GM19035 (cell line): Measurements from ENCODE around the gene ARHGEF25.
"Not testable (repeated sequence)": the region's sequence is repeated elsewhere in the genome, so short reads cannot be mapped to it uniquely, and the experiment has no call there.

Experiments
- ATAC-seq: cut with Tn5 transposase; IDR thresholded peaks from one replicate; pipeline ENCODE4 v1.9.1; 2021; ENCODE audit not compliant: unreplicated experiment

The ARHGEF25 gene

DNA sequence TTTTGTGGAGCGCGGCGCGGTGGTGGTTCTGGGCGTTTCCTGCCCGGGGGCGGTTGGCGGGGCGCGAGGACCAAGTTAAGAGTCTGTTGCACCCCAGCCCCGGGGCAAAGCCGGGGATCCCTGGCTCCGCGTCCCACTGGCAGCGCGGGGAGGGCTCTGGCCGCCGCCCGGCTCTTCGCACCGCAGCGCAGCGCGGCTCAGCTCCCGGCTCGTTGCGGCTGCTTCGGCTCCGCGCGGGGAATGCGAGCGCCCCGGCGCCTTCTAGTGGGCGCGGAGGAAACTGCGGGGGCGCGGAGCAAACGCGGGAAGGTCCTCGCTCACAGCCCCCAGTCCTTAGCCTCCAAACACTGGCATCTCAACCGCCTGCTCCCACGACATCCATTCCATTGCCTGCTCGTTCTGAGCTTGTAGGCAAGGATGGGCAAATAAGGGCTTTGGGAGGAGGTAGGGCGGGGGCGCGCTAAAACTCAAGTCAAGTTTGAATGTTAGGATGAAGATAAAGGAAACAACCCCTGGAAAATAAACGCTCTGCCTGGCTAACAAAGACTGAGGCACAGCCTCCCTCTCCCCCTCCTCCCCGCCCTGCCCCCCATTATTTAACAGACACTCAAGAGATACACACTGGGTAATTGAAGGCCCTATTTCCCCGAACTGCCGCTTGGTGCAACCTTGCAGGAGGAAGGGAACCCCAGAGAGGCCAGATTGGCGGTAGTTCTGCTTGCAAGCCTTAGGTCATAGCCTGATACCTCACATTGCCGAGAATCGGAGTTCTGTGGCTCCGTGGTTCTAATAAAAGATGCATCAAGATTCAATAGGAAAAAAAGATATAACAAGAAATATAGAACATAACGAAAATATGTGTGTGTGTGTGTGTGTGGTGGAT, 22.0 kb downstream of the ARHGEF25 start, which contains the start of gene B4GALNT1:
Gene B4GALNT1, minus strand, starts transcription at position 244 of the 883 bp plus-strand sequence. CDS start 1,069 bp downstream, outside the sequence.
- ATAC-seq: peak; percentile 72

DNA sequence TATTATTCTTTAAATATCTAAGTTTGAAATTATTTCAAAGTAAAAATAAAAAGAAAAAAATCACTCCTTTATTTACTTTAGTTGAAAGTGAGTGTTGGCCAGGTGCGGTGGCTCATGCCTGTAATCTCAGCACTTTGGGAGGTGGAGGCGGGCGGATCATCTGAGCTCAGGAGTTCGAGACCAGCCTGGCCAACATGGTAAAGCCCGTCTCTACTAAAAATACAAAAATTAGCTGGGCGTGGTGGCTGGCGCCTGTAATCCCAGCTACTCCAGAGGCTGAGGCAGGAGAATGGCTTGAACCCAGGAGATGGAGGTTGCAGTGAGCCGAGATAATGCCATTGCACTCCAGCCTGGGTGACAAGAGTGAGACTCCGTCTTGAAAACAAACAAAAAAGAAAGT, 25.5 kb downstream of the ARHGEF25 start:
- ATAC-seq: not testable (repeated sequence)

DNA sequence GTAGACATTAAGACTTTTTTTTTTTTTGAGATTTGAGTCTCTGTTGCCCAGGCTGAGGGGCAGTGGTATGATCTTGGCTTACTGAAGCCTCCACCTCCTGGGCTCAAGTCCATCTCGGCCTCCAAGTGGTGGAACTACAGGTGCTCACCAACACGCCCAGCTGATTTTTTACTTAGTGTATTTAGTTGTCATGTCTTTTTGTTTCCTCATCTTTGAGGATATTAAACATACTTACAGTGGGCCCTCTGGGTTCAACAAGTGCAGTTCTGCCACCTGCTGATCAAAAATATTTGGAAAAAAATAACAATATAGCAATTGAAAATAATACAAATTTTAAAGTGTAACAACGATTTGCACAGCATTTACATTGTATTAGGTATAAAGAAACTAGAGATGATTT, 26.1 kb downstream of the ARHGEF25 start:
- ATAC-seq: no peak

DNA sequence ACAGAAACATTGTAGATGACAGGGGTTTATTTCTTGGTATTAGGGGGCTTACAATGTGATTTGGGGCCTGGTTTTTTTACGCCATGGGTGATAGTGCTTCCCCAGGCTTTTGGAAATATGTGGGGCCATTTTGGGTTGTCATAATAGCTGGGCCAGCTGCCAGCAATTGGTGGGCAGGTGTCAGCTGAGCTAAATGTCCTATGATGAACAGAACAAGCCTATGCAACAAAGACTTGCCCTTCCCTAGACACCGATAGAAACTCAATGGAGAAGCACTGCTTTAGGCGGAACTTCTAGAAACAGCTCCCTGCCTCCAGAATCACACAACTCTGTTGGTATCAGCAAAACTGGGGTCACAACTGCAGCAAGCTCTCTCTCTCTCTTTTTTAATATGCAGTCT, 26.9 kb downstream of the ARHGEF25 start:
- no peak for ATAC-seq

DNA sequence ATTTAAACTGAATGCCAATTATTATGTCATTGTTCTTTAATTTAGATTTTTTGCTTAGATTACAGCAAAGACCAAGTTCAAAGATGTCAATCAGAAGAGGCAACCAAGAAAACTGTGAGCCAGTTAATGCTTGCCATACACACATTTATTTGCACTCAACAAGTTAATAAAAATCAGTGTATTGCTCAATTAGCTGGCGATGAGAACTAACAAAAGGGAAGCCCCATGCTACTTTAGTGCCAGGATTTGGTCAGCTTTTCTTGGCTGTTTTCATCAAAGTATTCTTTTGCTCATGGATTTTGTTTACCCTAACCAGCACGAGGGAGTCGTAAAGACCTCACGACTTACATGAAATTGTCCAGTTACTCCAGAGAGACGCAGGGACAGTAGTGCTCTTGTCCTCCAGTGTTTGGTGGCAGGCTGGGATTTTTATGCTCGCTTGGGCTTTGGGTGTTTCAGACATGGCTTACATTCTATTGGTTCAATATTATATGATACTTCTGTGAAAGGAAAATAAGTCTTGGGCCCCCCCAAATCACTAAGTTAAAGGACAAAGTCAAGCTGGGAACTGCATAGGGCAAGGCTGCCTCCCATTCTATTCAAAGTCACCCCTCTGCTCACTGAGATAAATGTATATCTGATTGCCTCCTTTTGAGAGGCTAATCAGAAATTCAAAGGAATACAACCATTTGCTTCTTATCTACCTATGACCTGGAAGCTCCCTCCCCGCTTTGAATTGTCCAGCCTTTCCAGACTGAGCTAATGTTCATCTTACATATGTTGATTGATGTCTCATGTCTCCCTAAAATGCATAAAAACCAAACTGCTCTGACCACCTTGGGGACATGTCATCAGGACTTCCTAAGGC, 29.2 kb downstream of the ARHGEF25 start:
- no peak for ATAC-seq

DNA sequence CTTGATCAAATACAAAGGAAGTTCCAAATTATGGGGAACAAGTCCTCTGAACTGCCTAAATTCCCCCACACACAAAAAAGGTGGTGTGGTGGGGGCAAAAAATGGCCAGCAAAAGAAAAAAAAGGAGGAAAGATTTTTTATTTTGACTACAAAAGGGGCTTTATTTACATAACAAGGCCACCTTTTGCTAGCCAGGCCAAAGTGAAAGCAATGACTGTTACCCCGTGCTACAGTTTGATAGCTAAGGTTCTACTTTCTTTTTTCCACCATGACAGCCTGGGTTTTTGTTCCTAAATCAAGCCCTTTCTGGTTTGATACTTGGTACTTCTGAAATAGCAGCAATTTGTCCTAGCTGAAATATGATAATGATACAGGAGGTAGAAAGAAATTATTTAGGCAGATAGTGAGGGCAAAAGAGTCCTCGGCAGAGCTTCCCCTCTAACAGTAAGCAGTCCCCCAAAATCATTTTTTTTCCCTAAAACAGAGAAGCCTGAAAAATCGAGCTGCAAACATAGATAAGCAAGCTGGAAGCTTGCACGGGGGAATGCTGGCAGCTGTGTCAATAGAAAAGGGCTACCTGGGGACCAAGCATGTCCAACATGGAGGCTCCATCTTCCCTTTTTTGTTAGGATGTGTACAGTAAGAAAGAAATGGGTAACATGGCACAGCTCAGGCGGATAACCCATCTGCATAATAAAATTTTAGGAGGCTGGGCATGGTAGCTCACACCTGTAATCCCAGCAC, 30.6 kb downstream of the ARHGEF25 start:
- no peak for ATAC-seq

DNA sequence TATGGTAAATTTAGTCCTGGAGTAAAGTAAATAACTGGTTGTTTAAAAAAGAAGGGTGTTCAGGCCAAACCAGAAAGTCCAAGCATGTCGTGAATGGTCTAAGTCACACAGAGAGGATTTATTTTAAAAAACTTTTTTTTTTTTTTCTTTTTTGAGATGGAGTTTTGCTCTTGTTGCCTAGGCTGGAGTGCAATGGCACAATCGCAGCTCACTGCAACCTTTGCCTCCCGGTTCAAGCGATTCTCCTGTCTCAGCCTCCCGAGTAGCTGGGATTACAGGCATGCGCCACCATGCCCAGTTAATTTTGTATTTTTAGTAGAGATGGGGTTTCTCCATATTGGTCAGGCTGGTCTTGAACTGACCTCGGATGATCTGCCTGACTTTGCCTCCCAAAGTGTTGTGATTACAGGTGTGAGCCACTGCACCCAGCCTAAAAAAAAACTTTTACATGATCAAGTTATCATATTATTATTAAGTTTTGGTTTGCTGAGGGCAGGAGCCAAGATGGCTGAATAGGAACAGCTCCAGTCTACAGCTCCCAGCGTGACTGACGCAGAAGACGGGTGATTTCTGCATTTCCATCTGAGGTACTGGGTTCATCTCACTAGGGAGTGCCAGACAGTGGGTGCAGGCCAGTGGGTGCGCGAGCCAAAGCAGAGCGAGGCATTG, 34.9 kb downstream of the ARHGEF25 start:
- not testable (repeated sequence) for ATAC-seq

DNA sequence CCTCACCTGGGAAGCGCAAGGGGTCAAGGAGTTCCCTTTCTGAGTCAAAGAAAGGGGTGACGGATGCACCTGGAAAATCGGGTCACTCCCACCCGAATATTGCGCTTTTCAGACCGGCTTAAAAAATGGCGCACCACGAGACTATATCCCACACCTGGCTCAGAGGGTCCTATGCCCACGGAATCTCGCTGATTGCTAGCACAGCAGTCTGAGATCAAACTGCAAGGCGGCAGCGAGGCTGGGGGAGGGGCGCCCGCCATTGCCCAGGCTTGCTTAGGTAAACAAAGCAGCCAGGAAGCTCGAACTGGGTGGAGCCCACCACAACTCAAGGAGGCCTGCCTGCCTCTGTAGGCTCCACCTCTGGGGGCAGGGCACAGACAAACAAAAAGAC, 35.4 kb downstream of the ARHGEF25 start:
- not testable (repeated sequence) for ATAC-seq

DNA sequence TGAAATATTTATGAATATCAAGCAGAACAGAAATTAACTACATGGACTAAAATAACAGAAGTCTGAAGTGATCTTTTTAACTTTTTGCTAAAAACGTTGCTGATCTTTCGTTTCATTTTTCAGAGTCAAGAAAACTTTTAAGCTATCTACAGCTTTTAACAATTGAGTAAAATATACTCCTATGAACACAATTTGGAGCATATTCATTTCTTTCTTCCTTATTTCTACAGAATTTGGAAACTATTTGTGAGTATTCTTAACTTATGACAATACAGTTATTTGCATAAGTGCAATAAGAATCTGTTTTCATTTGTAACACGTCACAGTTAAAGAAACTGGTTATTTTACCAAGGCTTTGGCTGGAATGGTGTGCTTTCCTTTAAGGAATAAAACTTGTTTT, 42.8 kb downstream of the ARHGEF25 start:
- no peak for ATAC-seq

DNA sequence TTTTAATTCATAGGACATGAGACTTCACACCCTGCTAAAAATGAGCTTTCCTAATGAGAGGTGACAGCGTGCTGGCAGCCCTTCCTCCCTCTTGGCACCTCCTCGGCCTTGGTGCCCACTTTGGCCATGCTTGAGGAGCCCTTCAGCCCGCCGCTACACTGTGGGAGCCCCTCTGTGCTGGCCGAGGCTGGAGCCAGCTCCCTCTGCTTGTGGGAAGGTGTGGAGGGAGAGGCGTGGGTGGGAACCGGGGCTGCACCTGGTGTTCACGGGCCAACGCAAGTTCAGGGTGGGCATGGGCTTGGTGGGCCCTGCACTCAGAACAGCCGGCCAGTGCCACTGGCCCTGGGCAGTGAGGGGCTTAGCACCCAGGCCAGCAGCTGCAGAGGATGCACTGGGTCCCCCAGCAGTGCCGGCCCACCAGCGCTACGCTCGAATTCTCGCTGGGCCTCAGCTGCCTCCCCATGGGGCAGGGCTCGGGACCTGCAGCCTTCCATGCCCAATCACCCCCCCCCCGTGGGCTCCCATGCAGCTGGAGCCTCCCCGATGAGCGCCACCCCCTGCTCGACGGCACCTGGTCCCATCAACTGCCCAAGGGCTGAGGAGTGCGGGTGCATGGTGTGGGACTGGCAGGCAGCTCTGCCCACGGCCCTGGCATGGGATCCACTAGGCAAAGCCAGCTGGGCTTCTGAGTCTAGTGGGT, 44.5 kb downstream of the ARHGEF25 start:
- ATAC-seq: no peak

DNA sequence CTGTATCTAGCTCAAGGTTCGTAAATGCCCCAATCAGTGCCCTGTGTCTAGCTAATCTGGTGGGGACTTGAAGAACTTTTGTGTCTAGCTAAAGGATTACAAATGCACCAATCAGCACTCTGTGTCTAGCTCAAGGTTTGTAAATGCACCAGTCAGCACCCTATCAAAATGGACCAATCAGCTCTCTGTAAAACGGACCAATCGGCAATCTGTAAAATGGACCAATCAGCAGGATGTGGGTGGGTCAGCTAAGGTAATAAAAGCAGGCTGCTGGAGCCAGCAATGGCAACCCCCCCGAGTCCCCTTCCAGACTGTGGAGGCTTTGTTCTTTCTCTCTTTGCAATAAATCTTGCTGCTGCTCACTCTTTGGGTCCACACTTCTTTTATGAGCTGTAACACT, 45.2 kb downstream of the ARHGEF25 start:
- not testable (repeated sequence) for ATAC-seq

DNA sequence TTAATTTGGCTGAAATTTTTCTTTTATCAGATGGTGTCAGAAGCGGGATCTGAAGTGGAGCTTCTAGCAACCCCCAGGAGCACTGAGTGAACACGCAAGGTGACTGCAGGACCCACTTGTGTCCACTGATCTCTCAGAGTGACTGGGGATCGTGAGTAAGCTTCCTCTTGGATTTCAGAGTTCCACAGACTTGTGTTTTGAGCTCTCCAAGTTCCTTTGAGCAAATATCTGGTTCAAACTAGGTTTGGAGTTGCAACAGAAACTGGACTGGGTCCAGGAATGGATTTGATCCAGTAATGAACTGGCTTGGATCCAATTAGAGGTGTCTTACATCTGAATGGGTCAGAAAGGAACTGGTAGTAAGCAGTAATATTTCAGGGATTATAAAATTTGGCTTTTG, 46.5 kb downstream of the ARHGEF25 start:
- ATAC-seq: no peak

DNA sequence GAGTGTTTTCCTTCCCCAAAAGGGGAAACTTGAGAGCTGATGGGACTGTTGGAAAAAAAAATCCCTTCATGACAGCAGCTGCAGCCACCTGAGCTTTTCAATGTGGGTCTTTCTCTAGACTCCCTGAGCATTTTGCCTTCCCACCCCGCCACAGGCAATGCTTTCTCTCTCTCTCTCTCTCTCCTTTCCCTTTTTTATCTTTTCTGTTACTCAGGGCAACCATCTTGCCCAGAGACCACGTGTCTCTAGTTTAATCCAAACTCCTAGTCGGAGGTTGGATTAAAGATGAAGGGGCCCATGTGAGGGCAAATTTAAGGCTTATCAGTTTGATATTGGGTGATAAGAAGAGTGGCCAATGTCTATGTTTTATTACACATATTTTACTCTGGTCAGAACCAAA, 47.7 kb downstream of the ARHGEF25 start:
- ATAC-seq: no peak

DNA sequence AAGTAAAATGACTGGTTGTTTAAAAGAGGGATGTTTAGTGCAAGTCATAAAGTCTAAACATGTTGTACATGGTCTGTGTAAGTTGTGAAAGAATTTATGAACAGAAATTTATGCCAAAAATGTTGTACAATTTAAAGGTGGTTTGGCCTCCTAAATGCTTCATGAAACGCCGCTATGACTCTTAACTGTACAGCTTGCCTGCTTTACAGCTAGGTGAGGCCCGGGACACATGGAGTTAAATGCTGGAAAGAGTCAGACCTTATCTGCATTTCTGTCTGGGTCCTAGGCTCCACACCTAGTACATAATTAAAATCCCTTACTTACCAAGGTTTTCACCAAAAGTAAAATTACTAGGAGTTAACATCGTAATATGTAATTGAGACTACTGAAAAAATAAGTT, 50.1 kb downstream of the ARHGEF25 start:
- ATAC-seq: no peak

DNA sequence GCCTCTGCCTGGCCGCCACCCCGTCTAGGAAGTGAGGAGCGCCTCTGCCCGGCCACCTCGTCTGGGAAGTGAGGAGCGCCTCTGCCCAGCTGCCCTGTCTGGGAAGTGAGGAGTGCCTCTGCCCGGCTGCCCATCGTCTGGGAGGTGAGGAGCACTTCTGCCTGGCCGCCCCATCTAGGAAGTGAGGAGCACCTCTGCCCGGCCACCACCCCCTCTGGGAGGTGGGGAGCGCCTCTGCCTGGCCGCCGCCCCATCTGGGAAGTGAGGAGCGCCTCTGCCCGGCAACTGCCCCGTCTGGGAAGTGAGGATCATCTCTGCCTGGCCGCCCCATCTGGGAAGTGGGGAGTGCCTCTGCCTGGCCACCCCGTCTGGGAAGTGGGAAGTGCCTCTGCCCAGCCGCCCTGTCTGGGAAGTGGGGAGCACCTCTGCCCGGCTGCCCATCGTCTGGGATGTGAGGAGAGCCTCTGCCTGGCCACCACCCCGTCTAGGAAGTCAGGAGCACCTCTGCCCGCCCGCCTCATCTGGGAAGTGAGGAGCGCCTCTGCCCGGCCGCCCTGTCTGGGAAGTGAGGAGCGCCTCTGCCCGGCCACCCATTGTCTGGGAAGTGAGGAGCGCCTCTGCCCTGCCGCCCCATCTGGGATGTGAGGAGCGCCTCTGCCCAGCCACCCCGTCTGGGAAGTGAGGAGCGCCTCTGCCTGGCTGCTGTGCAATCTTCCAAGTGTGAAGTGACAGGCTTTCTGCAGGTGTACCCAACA, 54.0 kb downstream of the ARHGEF25 start:
- not testable (repeated sequence) for ATAC-seq
